HG03442 (cell line): ENCODE results near the gene ZNF580.

Source experiments
- ATAC-seq: cut with Tn5 transposase; IDR thresholded peaks from one replicate; pipeline ENCODE4 v1.9.1; 2021; ENCODE audit warnings: mild to moderate bottlenecking, moderate library complexity; ENCODE audit not compliant: unreplicated experiment

Gene ZNF580

GRCh38 chr19:55688422-55689218 lies 47.8 kb downstream of the ZNF580 start:
- ATAC-seq = no peak

- no peak for ATAC-seq
Observed at GRCh38 chr19:55689411-55690108, 48.8 kb downstream of the ZNF580 start.

DNA sequence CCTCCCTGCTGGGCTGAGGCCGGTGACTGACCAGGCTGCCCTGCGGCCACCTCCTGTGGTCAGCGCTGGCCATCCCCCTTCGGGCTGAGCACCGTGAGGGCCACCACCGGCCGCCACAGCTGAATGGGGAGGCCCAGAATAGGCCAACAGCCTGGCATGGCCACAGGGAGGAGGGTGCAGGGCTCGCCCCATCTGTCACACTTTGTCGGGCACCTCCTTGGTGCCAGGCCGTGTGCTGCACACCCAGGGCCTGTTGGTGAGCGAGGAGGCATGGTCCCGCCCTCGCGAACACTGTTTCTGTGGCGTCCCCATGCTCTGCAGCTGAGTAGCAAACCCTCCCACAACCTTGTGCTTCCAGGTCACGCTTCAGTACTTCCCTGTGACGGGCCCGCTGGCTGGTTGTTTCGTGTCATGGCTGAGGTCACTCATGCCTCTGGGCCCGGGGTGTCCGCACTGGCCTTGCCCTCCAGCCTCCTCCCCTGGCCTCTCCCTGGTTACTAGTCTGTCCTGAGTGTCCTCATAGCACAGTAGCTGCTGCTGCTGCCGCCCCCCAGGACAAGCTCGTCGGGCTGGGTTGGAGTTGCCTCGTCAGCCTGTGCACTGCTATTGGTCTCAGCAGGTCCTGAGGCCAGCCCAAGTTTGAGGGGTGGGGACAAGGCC lies 49.4 kb downstream of the ZNF580 start:
- ATAC-seq = no peak

GRCh38 chr19:55690769-55691545 lies 50.2 kb downstream of the ZNF580 start:
- ATAC-seq = no peak

- no peak for ATAC-seq
Observed at GRCh38 chr19:55691561-55692481, 51.0 kb downstream of the ZNF580 start.

- ATAC-seq = no peak
Observed at GRCh38 chr19:55692681-55693081, 51.9 kb downstream of the ZNF580 start.
